Measurements from ENCODE around the gene SCG3. TPM values are rescaled to one million over a fixed set of nuclear protein-coding genes. Genes with fewer than 3 reads are reported as not detected.
"Not testable (repeated sequence)": the region's sequence is repeated elsewhere in the genome, so short reads cannot be mapped to it uniquely, and the experiment has no call there.

The SCG3 gene
- total and polyA plus RNA-seq, 7 experiments from 2014 or later, result not detected

GRCh38 chr15:51648643-51649042 lies 32.7 kb upstream of the SCG3 start:
- H3K4me1 ChIP-seq (ENCODE audit: control insufficient read depth in 2 of 2, insufficient read depth in 2 of 2, low read length in 2 of 2); H3K4me3 Mint-ChIP-seq; H3K36me3 Mint-ChIP-seq; H3K27ac ChIP-seq (ENCODE audit: low read depth, low read length); H3K9me3 Mint-ChIP-seq; ATAC-seq; H3K4me1 Mint-ChIP-seq; intact Hi-C loops (cut with micrococcal nuclease); DNase-seq; H3K4me3 ChIP-seq (ENCODE audit: low read length); H3K36me3 ChIP-seq (ENCODE audit: control insufficient read depth in 2 of 3, insufficient read depth in 3 of 3, low read length in 3 of 3); H3K9me3 ChIP-seq (ENCODE audit: control insufficient read depth in 2 of 3, low read length in 3 of 3); H3K27ac Mint-ChIP-seq; H3K27me3 ChIP-seq (ENCODE audit: control insufficient read depth in 2 of 2, insufficient read depth in 2 of 2, low read length in 2 of 2): not testable (repeated sequence)
- ChIA-PET CTCF (interaction anchor here (0.7 to 3.8 kb wide), 6 partner anchors 30 to 166 kb away, joined by 3 to 117 read pairs (median 6); no protein-coding TSS in a partner anchor), POLR2A (interaction anchor here (0.6 kb wide), 1 partner anchor 90 kb away, joined by 3 read pairs; no protein-coding TSS in a partner anchor)
- peaks cover 0 to 21% (median 0%) of the 10 kb centered on the region in 5 donors for H3K27me3 Mint-ChIP-seq

DNA sequence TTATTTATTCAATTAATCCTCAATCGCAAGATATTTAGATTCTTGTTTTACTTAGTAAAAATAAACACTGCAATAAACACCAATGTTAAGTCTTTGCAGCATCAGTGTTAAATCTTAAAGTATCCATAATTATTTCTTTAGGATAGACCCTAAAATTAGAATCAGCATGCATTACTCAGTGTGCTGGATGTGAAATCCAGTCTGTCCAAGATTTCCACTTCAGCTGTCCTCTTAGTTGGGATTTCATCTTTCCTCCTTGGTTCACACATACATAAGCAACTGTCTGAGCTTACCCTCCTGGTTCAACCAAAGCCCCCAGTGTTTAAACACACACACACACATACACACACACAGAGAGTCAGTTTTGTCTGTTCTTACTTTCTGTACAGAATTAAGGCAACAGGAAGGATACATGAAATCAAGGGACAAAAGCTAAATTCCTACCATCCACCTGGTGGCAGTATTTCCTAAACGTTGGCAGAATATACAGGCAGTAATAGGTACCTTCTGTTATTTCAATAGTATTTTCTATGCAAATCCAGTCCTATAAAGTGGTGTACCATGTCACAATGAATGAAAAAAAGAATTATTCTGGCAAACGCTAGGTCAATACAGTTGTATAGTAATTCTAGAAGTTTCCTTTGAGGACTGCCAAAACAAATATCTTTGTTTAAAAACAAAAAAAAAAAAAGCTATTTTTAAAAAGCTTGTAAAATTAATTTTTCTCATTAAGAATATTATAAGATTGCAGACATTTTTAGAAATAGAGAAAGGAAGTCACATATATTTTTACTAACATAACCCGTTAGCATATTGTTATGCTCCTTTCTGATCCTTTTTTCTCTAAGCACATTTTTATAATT lies 31.4 kb upstream of the SCG3 start:
- Mint-ChIP-seq H3K27ac (no peak overlapping the region), H3K9me3 (no peaks in the 10 kb centered on the region), H3K4me3 (no peak overlapping the region), H3K4me1 (no peaks in the 10 kb centered on the region), H3K27me3 (peaks cover 0 to 17% (median 0%) of the 10 kb centered on the region in 5 donors), H3K36me3 (no peaks in the 10 kb centered on the region)
- Histone ChIP-seq H3K36me3 (ENCODE audit: control insufficient read depth in 2 of 3, insufficient read depth in 3 of 3, low read length in 3 of 3) (no peaks in the 10 kb centered on the region), H3K27me3 (ENCODE audit: control insufficient read depth in 2 of 2, insufficient read depth in 2 of 2, low read length in 2 of 2) (no peaks in the 10 kb centered on the region), H3K27ac (ENCODE audit: low read depth, low read length) (no peak overlapping the region), H3K4me3 (ENCODE audit: low read length) (no peak overlapping the region), H3K9me3 (ENCODE audit: control insufficient read depth in 2 of 3, low read length in 3 of 3) (no peaks in the 10 kb centered on the region), H3K4me1 (ENCODE audit: control insufficient read depth in 2 of 2, insufficient read depth in 2 of 2, low read length in 2 of 2) (no peaks in the 10 kb centered on the region)
- peak; percentile 86 for ATAC-seq
- CTCF ChIA-PET, result interaction anchor here (0.6 to 3.8 kb wide), 33 partner anchors 8 to 448 kb away, joined by 3 to 117 read pairs (median 5); partner anchors contain the start of genes LYSMD2 and TMOD3
- peak in 7 of 9 donors; percentile 53 to 76 (median 68) for DNase-seq
- intact Hi-C loops (cut with micrococcal nuclease), result loop anchor here (1.0 to 2.0 kb wide), 5 partner anchors 85 to 577 kb away; no protein-coding TSS in a partner anchor
- POLR2A ChIA-PET, result interaction anchor here (0.6 to 1.6 kb wide), 5 partner anchors 86 to 130 kb away, joined by 3 to 13 read pairs (median 4); no protein-coding TSS in a partner anchor

GRCh38 chr15:51652084-51652668 lies 29.1 kb upstream of the SCG3 start:
- DNase-seq, result no peak
- no peaks in the 10 kb centered on the region for H3K9me3 ChIP-seq (ENCODE audit: control insufficient read depth in 2 of 3, low read length in 3 of 3)
- Mint-ChIP-seq H3K36me3 (no peaks in the 10 kb centered on the region), H3K4me1 (no peaks in the 10 kb centered on the region), H3K27me3 (peaks cover 0 to 15% (median 0%) of the 10 kb centered on the region in 5 donors), H3K4me3 (no peak overlapping the region), H3K9me3 (no peaks in the 10 kb centered on the region), H3K27ac (no peak overlapping the region)
- no peaks in the 10 kb centered on the region for H3K27me3 ChIP-seq (ENCODE audit: control insufficient read depth in 2 of 2, insufficient read depth in 2 of 2, low read length in 2 of 2)
- no peak for ATAC-seq
- no peak overlapping the region for H3K27ac ChIP-seq (ENCODE audit: low read depth, low read length)
- ChIA-PET POLR2A (interaction anchor here (0.7 kb wide), 1 partner anchor 125 kb away, joined by 3 read pairs; no protein-coding TSS in a partner anchor), CTCF (interaction anchor here (1.0 to 3.8 kb wide), 3 partner anchors 17 to 123 kb away, joined by 3 to 117 read pairs (median 4); no protein-coding TSS in a partner anchor)
- intact Hi-C loops (cut with micrococcal nuclease), result no loop called here
- no peaks in the 10 kb centered on the region for H3K36me3 ChIP-seq (ENCODE audit: control insufficient read depth in 2 of 3, insufficient read depth in 3 of 3, low read length in 3 of 3)
- H3K4me3 ChIP-seq (ENCODE audit: low read length), result no peak overlapping the region
- H3K4me1 ChIP-seq (ENCODE audit: control insufficient read depth in 2 of 2, insufficient read depth in 2 of 2, low read length in 2 of 2), result no peaks in the 10 kb centered on the region

DNA sequence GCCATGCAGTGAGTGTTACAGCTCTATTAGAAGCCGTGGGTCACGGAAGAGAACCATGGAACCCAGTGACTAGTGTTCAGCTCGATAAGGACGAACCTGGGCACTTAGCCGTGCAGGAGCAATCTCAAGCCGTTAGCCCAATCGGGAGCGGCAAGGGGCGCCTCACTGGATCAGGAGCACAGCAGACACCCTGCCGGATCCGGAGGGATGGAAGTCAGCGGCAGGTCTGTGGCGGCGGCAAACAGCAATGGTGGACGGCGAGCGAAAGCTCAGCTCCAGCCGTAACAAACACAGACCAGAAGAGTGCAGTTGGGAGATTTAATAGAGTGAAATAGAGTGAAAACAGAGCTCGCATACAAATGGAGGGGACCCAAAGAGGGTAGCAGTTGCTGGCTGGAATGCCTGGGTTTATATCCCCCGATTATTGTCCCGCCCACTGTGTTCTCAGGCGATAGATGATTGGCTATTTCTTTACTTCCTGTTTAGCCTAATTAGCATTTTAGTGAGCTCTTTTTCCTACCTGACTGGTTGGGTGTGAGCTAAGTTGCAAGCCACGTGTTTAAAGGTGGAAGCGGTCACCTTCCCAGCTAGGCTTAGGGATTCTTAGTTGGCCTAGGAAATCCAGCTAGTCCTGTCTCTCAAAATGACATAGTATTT lies 25.8 kb upstream of the SCG3 start:
- H3K36me3 Mint-ChIP-seq; H3K36me3 ChIP-seq (ENCODE audit: control insufficient read depth in 2 of 3, insufficient read depth in 3 of 3, low read length in 3 of 3); H3K9me3 Mint-ChIP-seq; H3K4me1 Mint-ChIP-seq; H3K27ac ChIP-seq (ENCODE audit: low read depth, low read length); H3K9me3 ChIP-seq (ENCODE audit: control insufficient read depth in 2 of 3, low read length in 3 of 3); H3K4me3 Mint-ChIP-seq; intact Hi-C loops (cut with micrococcal nuclease); H3K27me3 ChIP-seq (ENCODE audit: control insufficient read depth in 2 of 2, insufficient read depth in 2 of 2, low read length in 2 of 2); H3K4me3 ChIP-seq (ENCODE audit: low read length); ATAC-seq; CTCF ChIA-PET; H3K4me1 ChIP-seq (ENCODE audit: control insufficient read depth in 2 of 2, insufficient read depth in 2 of 2, low read length in 2 of 2); DNase-seq; POLR2A ChIA-PET: not testable (repeated sequence)
- Mint-ChIP-seq H3K27me3 (peaks cover 0 to 13% (median 0%) of the 10 kb centered on the region in 5 donors), H3K27ac (peak overlapping the region in 1 of 9 donors; percentile 60)

GRCh38 chr15:51658664-51659063 lies 22.6 kb upstream of the SCG3 start:
- Histone ChIP-seq H3K9me3 (ENCODE audit: control insufficient read depth in 2 of 3, low read length in 3 of 3) (no peaks in the 10 kb centered on the region), H3K4me3 (ENCODE audit: low read length) (no peak overlapping the region), H3K36me3 (ENCODE audit: control insufficient read depth in 2 of 3, insufficient read depth in 3 of 3, low read length in 3 of 3) (no peaks in the 10 kb centered on the region), H3K27ac (ENCODE audit: low read depth, low read length) (no peak overlapping the region), H3K27me3 (ENCODE audit: control insufficient read depth in 2 of 2, insufficient read depth in 2 of 2, low read length in 2 of 2) (no peaks in the 10 kb centered on the region), H3K4me1 (ENCODE audit: control insufficient read depth in 2 of 2, insufficient read depth in 2 of 2, low read length in 2 of 2) (no peaks in the 10 kb centered on the region)
- no peak for DNase-seq
- Mint-ChIP-seq H3K9me3 (no peaks in the 10 kb centered on the region), H3K36me3 (no peaks in the 10 kb centered on the region), H3K4me3 (no peak overlapping the region), H3K27me3 (peaks cover 0 to 12% (median 0%) of the 10 kb centered on the region in 5 donors), H3K27ac (no peak overlapping the region), H3K4me1 (no peaks in the 10 kb centered on the region)
- ChIA-PET POLR2A (no interaction called here), CTCF (interaction anchor here (1.8 to 2.0 kb wide), 2 partner anchors 80 to 118 kb away, joined by 5 to 10 read pairs; no protein-coding TSS in a partner anchor)
- ATAC-seq, result no peak
- intact Hi-C loops (cut with micrococcal nuclease), result no loop called here

DNA sequence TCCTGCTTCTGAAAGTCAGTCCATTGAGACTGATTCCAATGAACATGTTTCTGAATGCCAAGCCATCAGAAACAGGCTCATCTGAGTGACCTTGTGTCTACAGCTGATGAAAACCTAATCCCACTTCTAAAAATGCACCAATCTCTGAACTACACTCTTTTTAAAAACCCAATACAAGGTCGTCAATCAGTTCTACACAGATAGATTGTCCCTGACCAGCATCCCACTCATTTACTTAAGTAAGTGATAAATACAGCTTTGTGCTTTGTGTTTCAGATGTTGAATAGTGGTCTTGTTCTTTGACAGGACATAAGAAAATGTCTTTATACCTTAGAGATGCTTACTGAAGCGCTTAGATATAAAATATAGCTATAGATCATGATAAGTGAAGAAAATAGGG lies 20.2 kb upstream of the SCG3 start:
- H3K4me1 ChIP-seq (ENCODE audit: control insufficient read depth in 2 of 2, insufficient read depth in 2 of 2, low read length in 2 of 2), result no peaks in the 10 kb centered on the region
- intact Hi-C loops (cut with micrococcal nuclease), result no loop called here
- Mint-ChIP-seq H3K27me3 (peaks cover 0 to 9% (median 0%) of the 10 kb centered on the region in 5 donors), H3K36me3 (no peaks in the 10 kb centered on the region), H3K4me1 (no peaks in the 10 kb centered on the region), H3K27ac (no peak overlapping the region), H3K9me3 (no peaks in the 10 kb centered on the region), H3K4me3 (no peak overlapping the region)
- no peak overlapping the region for H3K27ac ChIP-seq (ENCODE audit: low read depth, low read length)
- no peak for DNase-seq
- no peaks in the 10 kb centered on the region for H3K9me3 ChIP-seq (ENCODE audit: control insufficient read depth in 2 of 3, low read length in 3 of 3)
- H3K4me3 ChIP-seq (ENCODE audit: low read length), result no peak overlapping the region
- H3K36me3 ChIP-seq (ENCODE audit: control insufficient read depth in 2 of 3, insufficient read depth in 3 of 3, low read length in 3 of 3), result no peaks in the 10 kb centered on the region
- no peaks in the 10 kb centered on the region for H3K27me3 ChIP-seq (ENCODE audit: control insufficient read depth in 2 of 2, insufficient read depth in 2 of 2, low read length in 2 of 2)
- ChIA-PET POLR2A (no interaction called here), CTCF (interaction anchor here (0.6 to 1.2 kb wide), 2 partner anchors 11 to 56 kb away, joined by 3 to 4 read pairs; no protein-coding TSS in a partner anchor)
- ATAC-seq, result no peak

All from naive thymus-derived CD4-positive, alpha-beta T cell (primary cell).